COR-L47 (cell line): ENCODE data around the gene CERK.

Experiments used
- DNase-seq: peaks from one replicate; lab custom pipeline; 2025; lab: John Stamatoyannopoulos, UW

Gene CERK

GRCh38 chr22:46731246-46732040, 6.6 kb downstream of the CERK start:
- peak; percentile 88 for DNase-seq

GRCh38 chr22:46730568-46731245, 7.3 kb downstream of the CERK start:
- no peak for DNase-seq

GRCh38 chr22:46728470-46728869, 9.6 kb downstream of the CERK start:
- no peak for DNase-seq

- no peak for DNase-seq
Measured at GRCh38 chr22:46727813-46728364, 10.2 kb downstream of the CERK start.

- DNase-seq, result no peak
Measured at GRCh38 chr22:46726986-46727317, 11.1 kb downstream of the CERK start.

- DNase-seq, result peak; percentile 93
Measured at GRCh38 chr22:46726066-46726985, 11.7 kb downstream of the CERK start.

- no peak for DNase-seq
Measured at GRCh38 chr22:46725096-46725495, 13.0 kb downstream of the CERK start.

GRCh38 chr22:46723882-46724281, 14.2 kb downstream of the CERK start:
- DNase-seq, result no peak

GRCh38 chr22:46721501-46722085, 16.5 kb downstream of the CERK start:
- DNase-seq, result peak; percentile 33

- DNase-seq, result no peak
Measured at GRCh38 chr22:46719921-46720320, 18.1 kb downstream of the CERK start.

GRCh38 chr22:46714550-46714949, 23.5 kb downstream of the CERK start:
- DNase-seq, result no peak

GRCh38 chr22:46712288-46712687, 25.8 kb downstream of the CERK start:
- no peak for DNase-seq

GRCh38 chr22:46710806-46711205, 27.2 kb downstream of the CERK start:
- no peak for DNase-seq

- DNase-seq, result no peak
Measured at GRCh38 chr22:46708766-46709330, 29.2 kb downstream of the CERK start.

GRCh38 chr22:46707827-46708570, 30.1 kb downstream of the CERK start:
- no peak for DNase-seq

- no peak for DNase-seq
Measured at GRCh38 chr22:46707305-46707704, 30.7 kb downstream of the CERK start.

GRCh38 chr22:46706060-46706459, 32.0 kb downstream of the CERK start:
- DNase-seq, result no peak

GRCh38 chr22:46703996-46704370, 34.1 kb downstream of the CERK start:
- DNase-seq, result no peak

GRCh38 chr22:46703171-46703995, 34.7 kb downstream of the CERK start:
- DNase-seq, result no peak

GRCh38 chr22:46701262-46701661, 36.8 kb downstream of the CERK start:
- no peak for DNase-seq
